IMR-90 (cell line): ENCODE data around the gene CDKAL1. TPM values are rescaled to one million over a fixed set of nuclear protein-coding genes. Genes with fewer than 3 reads are reported as not detected.
"Not testable (repeated sequence)": the region's sequence is repeated elsewhere in the genome, so short reads cannot be mapped to it uniquely, and the experiment has no call there.

ENCODE experiments used
- ATAC-seq: fragments of 200-7000 bp; cut with Tn5 transposase; 2 replicates; pipeline ENCODE4 v1.9.1; 2020; ENCODE audit warnings: low read depth, mild to moderate bottlenecking, moderate library complexity
- BruUV-seq: library from RNA; stranded (reverse); fragments of 400-500 nt; replicated peaks from 2 replicates; lab custom pipeline; 2021; lab: Mats Ljungman, UMichigan
- CTCF ChIA-PET: fragments of 300-600 bp; formaldehyde crosslinking; extraction: SDS; loops from one replicate; lab custom pipeline; 2021; ENCODE audit warnings: antibody characterized with exemption; lab: Yijun Ruan, JAX
- POLR2A ChIA-PET: fragments of 300-600 bp; sonication (Branson Sonifier 250); formaldehyde crosslinking; loops from one replicate; lab custom pipeline; 2022; ENCODE audit warnings: antibody characterized with exemption; ENCODE audit not compliant: unreplicated experiment; lab: Charles Lee
- DNase-seq: peaks from one replicate; pipeline ENCODE4 v3.0.0; 2013
- H2AFZ ChIP-seq: replicated peaks from 2 replicates; pipeline ENCODE3; 2013; ENCODE audit warnings: low read length, mild to moderate bottlenecking; ENCODE audit not compliant: poor library complexity
- H2AK5ac ChIP-seq: 2 replicates; pipeline ENCODE4 v1.6.1; 2013; ENCODE audit warnings: low read depth, low read length, inconsistent platforms
- H2AK9ac ChIP-seq: replicated peaks from 2 replicates; pipeline ENCODE3; 2013; ENCODE audit warnings: mild to moderate bottlenecking, low read depth, low read length, moderate library complexity; ENCODE audit not compliant: poor library complexity
- H2BK120ac ChIP-seq: 2 replicates; pipeline ENCODE4 v1.6.1; 2013; ENCODE audit warnings: low read depth, low read length, inconsistent platforms
- H2BK15ac ChIP-seq: 3 replicates; pipeline ENCODE4 v1.6.1; 2013; ENCODE audit warnings: low read depth, low read length, inconsistent platforms
- H2BK20ac ChIP-seq: 2 replicates; pipeline ENCODE4 v1.6.1; 2013; ENCODE audit warnings: low read depth, mild to moderate bottlenecking, inconsistent platforms, low read length, moderate library complexity
- H2BK5ac ChIP-seq: 2 replicates; pipeline ENCODE4 v1.6.1; 2013; ENCODE audit warnings: mild to moderate bottlenecking, low read depth, low read length, inconsistent platforms; ENCODE audit not compliant: poor library complexity, severe bottlenecking
- H3K14ac ChIP-seq: replicated peaks from 2 replicates; pipeline ENCODE4 v1.6.1; 2013; ENCODE audit warnings: low read depth, low read length, inconsistent platforms
- H3K18ac ChIP-seq: 2 replicates; pipeline ENCODE4 v1.6.1; 2013; ENCODE audit warnings: low read depth, low read length, control low read depth
- H3K23ac ChIP-seq: 2 replicates; pipeline ENCODE4 v1.6.1; 2013; ENCODE audit warnings: low read depth, low read length, inconsistent platforms
- H3K27ac ChIP-seq: 2 replicates; pipeline ENCODE4 v1.5.1; 2013; ENCODE audit warnings: mild to moderate bottlenecking, control low read depth, low read length; ENCODE audit not compliant: insufficient read depth
- H3K27me3 ChIP-seq: 2 replicates; pipeline ENCODE4 v1.6.1; 2013; ENCODE audit warnings: low read length; ENCODE audit not compliant: control insufficient read depth, insufficient read depth
- H3K36me3 ChIP-seq: 2 replicates; pipeline ENCODE4 v1.6.1; 2013; ENCODE audit warnings: low read length, mixed read lengths; ENCODE audit not compliant: control insufficient read depth, insufficient read depth
- H3K4ac ChIP-seq: 2 replicates; pipeline ENCODE4 v1.6.1; 2013; ENCODE audit warnings: low read depth, low read length, inconsistent platforms
- H3K4me1 ChIP-seq: 2 replicates; pipeline ENCODE4 v1.6.1; 2013; ENCODE audit warnings: low read length, mixed read lengths; ENCODE audit not compliant: control insufficient read depth, insufficient read depth
- H3K4me2 ChIP-seq: 2 replicates; pipeline ENCODE4 v1.6.1; 2013; ENCODE audit warnings: low read depth, mild to moderate bottlenecking, control low read depth, low read length, moderate library complexity
- H3K4me3 ChIP-seq: 2 replicates; pipeline ENCODE4 v1.5.1; 2013; ENCODE audit warnings: low read depth, mild to moderate bottlenecking, control low read depth, low read length, moderate library complexity; ENCODE audit not compliant: insufficient read depth
- H3K56ac ChIP-seq: 2 replicates; pipeline ENCODE4 v1.6.1; 2013; ENCODE audit warnings: low read length, inconsistent platforms; ENCODE audit not compliant: insufficient read depth; ENCODE audit errors: extremely low read depth
- H3K79me1 ChIP-seq, 2 experiments: 2 replicates each; pipeline ENCODE4 v1.6.1; 2013; ENCODE audit warnings: low read length in 2 of 2, inconsistent platforms in 1 of 2, low read depth in 1 of 2
- H3K9ac ChIP-seq: 2 replicates; pipeline ENCODE4 v1.6.1; 2013; ENCODE audit warnings: low read depth, low read length, control low read depth
- H3K9me1 ChIP-seq: 2 replicates; pipeline ENCODE4 v1.6.1; 2013; ENCODE audit warnings: low read length, inconsistent platforms; ENCODE audit not compliant: insufficient read depth
- H3K9me3 ChIP-seq: 2 replicates; pipeline ENCODE4 v1.6.1; 2013; ENCODE audit warnings: low read length; ENCODE audit not compliant: control insufficient read depth, insufficient read depth
- H4K20me1 ChIP-seq: 2 replicates; pipeline ENCODE4 v1.6.1; 2013; ENCODE audit warnings: low read length, inconsistent platforms; ENCODE audit not compliant: insufficient read depth
- H4K5ac ChIP-seq: 2 replicates; pipeline ENCODE4 v1.6.1; 2013; ENCODE audit warnings: mild to moderate bottlenecking, low read depth, low read length, control low read depth
- H4K8ac ChIP-seq, 2 experiments: 2 replicates each; pipeline ENCODE4 v1.6.1; 2013; ENCODE audit warnings: low read depth in 2 of 2, low read length in 2 of 2, control low read depth in 1 of 2, inconsistent platforms in 1 of 2
- H4K91ac ChIP-seq: 2 replicates; pipeline ENCODE4 v1.6.1; 2013; ENCODE audit warnings: low read depth, low read length, inconsistent platforms; ENCODE audit not compliant: insufficient read depth
- CHD1 ChIP-seq: IDR thresholded peaks from 2 replicates; pipeline ENCODE4 v1.6.1; 2012; ENCODE audit warnings: low read depth, low read length, improper control_type of control experiment
- WGBS, 2 experiments: methylation state at CpG; one replicate each; pipeline versions ENCODE4 v1.1.5 to v1.1.7; 2013; ENCODE audit warnings: missing lambda C conversion rate in 2 of 2; ENCODE audit not compliant: insufficient read length in 1 of 2; ENCODE audit errors: extremely low coverage in 2 of 2; 5-methylcytosine and 5-hydroxymethylcytosine counted together
- dilution Hi-C: fragments of 300-500 bp; cut with HindIII; formaldehyde crosslinking; loops from one replicate; pipeline ENCODE4 v1.14.3; 2018; ENCODE audit warnings: low sequenced_read_pairs; ENCODE audit not compliant: unreplicated experiment
- in situ Hi-C: fragments of 300-500 bp; cut with MboI; formaldehyde crosslinking; loops from 3 replicates; pipeline ENCODE4 v1.14.3; 2019; ENCODE audit warnings: low sequenced_read_pairs, inconsistent platforms, mixed read lengths
- intact Hi-C: fragments of 100-400 bp; cut with micrococcal nuclease; formaldehyde crosslinking; loops from 2 replicates; pipeline ENCODE4 v1.10.0; 2022
- polyA plus RNA-seq, 3 experiments: library from polyadenylated mRNA; depleted of rRNA; stranded (reverse); fragments of >200 nt; gene quantifications; 2 replicates each; pipeline ENCODE4 v1.2.3, GENCODE V29; 2012; ENCODE audit warnings: low replicate concordance in 1 of 3
- total RNA-seq: library from RNA; depleted of rRNA; stranded (reverse); fragments of >200 nt; gene quantifications from 2 replicates; pipeline ENCODE4 v1.2.3, GENCODE V29; 2012

Gene CDKAL1
- total and polyA plus RNA-seq, 2 of the 4 experiments (the other 2 are of a cell fraction), result 3.7 to 13.1 TPM

- POLR2A ChIA-PET, result no interaction called here
- no peak overlapping the region for H2BK15ac ChIP-seq
- no peaks in the 10 kb centered on the region for H4K20me1 ChIP-seq
- no peak overlapping the region for H2BK5ac ChIP-seq
- no peak for DNase-seq
- no peak overlapping the region for H2AK5ac ChIP-seq
- dilution Hi-C loops, result no loop called here
- no peak overlapping the region for H3K27ac ChIP-seq
- no peak overlapping the region for H2BK20ac ChIP-seq
- H3K23ac ChIP-seq, result no peak overlapping the region
- no peak overlapping the region for H3K9ac ChIP-seq
- no peak overlapping the region for H3K4me3 ChIP-seq
- H3K4me1 ChIP-seq, result no peaks in the 10 kb centered on the region
- WGBS, 2 experiments, result 60% methylated on average over 1 of the region's 2 CpGs; no CpG with 5 or more reads in 1 of the 2 experiments
- H3K4ac ChIP-seq, result no peak overlapping the region
- CTCF ChIA-PET, result no interaction called here
- H4K5ac ChIP-seq, result no peak overlapping the region
- no peak for TF ChIP-seq CHD1
- H3K9me3 ChIP-seq, result no peaks in the 10 kb centered on the region
- no peak overlapping the region for H4K91ac ChIP-seq
- BruUV-seq, result no TSS peak
- H3K14ac ChIP-seq, result no peak overlapping the region
- no peaks in the 10 kb centered on the region for H3K27me3 ChIP-seq
- H3K18ac ChIP-seq, result no peak overlapping the region
- no peak overlapping the region for H3K4me2 ChIP-seq
- no peak overlapping the region for H2AK9ac ChIP-seq
- ATAC-seq, result no peak
- H2BK120ac ChIP-seq, result no peak overlapping the region
- intact Hi-C loops, result no loop called here
- no peaks in the 10 kb centered on the region for H3K36me3 ChIP-seq
- H3K56ac ChIP-seq, result no peak overlapping the region
- no peak overlapping the region for H4K8ac ChIP-seq
- in situ Hi-C loops, result no loop called here
- peaks cover 0 to 7% of the 10 kb centered on the region in 2 experiments; a peak in 2 of 4 replicates for H3K79me1 ChIP-seq
- no peaks in the 10 kb centered on the region for H3K9me1 ChIP-seq
- no peak overlapping the region for H2AFZ ChIP-seq
These were observed 185.7 kb downstream of the CDKAL1 start for GRCh38 chr6:20719980-20720379.

GRCh38 chr6:20721121-20721520 is 186.9 kb downstream of the CDKAL1 start:
- H4K91ac ChIP-seq, POLR2A ChIA-PET, dilution Hi-C loops, H3K4me3 ChIP-seq, H2BK20ac ChIP-seq, DNase-seq, H2AK9ac ChIP-seq, H3K18ac ChIP-seq, H3K27me3 ChIP-seq, H3K23ac ChIP-seq, H3K27ac ChIP-seq, H2AK5ac ChIP-seq, intact Hi-C loops, H2BK120ac ChIP-seq, H2AFZ ChIP-seq, H3K9me1 ChIP-seq, H3K56ac ChIP-seq, H3K9me3 ChIP-seq, ATAC-seq, H2BK5ac ChIP-seq, in situ Hi-C loops, H2BK15ac ChIP-seq, CTCF ChIA-PET, H3K4me1 ChIP-seq, H3K4ac ChIP-seq, H3K9ac ChIP-seq, BruUV-seq, H4K5ac ChIP-seq, H3K36me3 ChIP-seq, H4K20me1 ChIP-seq, H3K79me1 ChIP-seq, H4K8ac ChIP-seq, H3K4me2 ChIP-seq, H3K14ac ChIP-seq: not testable (repeated sequence)
- WGBS, 2 experiments, result no CpG with 5 or more reads among the region's 3 CpGs
